ENCODE measurements around the gene SLC16A6. TPM values are rescaled to one million over a fixed set of nuclear protein-coding genes. Genes with fewer than 3 reads are reported as not detected.
"Not testable (repeated sequence)": the region's sequence is repeated elsewhere in the genome, so short reads cannot be mapped to it uniquely, and the experiment has no call there.

Gene SLC16A6
- total RNA-seq, 2 experiments from 2014 or later: 5.9 to 6.0 TPM

DNA sequence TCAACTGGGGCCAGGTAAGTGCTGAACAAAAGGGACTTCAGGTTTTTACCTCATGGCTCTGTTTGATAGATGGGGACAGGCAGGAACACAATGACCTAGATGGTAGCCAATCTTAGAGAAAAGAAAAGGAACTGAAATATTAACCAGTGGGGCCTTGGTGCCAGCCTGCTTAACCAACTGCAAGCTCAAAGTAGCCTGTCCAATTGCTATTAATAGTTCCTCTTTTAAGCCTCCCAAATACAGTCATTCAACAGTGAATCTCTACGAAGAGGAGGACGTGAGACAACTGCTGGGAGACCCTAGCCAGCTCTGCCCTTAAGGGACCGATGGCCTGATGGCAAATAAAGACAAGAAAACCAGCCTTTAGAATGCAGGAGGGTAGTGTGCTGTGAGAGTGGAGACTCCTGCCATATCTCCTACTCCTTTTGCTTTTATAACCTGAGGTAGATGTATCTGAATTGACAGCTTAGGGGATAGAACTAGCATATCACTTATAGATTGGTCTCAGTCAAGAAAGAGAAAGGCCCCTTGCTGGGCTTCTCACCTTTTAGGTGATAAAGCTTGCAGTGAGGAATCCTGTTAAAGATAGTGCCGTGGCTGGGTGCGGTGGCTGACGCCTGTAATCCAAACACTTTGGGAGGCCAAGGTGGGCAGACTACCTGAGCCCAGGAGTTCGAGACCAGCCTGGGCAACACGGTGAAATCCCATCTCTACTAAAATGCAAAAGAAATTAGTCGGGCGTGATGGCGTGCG lies 28.7 kb upstream of the SLC16A6 start:
- Mint-ChIP-seq H3K36me3 (peaks cover 1% of the 10 kb centered on the region), H3K4me3 (no peak overlapping the region), H3K4me1 (peaks cover 27% of the 10 kb centered on the region), H3K9me3 (no peaks in the 10 kb centered on the region), H3K27ac (no peak overlapping the region), H3K27me3 (no peaks in the 10 kb centered on the region)
- DNase-seq: no peak

DNA sequence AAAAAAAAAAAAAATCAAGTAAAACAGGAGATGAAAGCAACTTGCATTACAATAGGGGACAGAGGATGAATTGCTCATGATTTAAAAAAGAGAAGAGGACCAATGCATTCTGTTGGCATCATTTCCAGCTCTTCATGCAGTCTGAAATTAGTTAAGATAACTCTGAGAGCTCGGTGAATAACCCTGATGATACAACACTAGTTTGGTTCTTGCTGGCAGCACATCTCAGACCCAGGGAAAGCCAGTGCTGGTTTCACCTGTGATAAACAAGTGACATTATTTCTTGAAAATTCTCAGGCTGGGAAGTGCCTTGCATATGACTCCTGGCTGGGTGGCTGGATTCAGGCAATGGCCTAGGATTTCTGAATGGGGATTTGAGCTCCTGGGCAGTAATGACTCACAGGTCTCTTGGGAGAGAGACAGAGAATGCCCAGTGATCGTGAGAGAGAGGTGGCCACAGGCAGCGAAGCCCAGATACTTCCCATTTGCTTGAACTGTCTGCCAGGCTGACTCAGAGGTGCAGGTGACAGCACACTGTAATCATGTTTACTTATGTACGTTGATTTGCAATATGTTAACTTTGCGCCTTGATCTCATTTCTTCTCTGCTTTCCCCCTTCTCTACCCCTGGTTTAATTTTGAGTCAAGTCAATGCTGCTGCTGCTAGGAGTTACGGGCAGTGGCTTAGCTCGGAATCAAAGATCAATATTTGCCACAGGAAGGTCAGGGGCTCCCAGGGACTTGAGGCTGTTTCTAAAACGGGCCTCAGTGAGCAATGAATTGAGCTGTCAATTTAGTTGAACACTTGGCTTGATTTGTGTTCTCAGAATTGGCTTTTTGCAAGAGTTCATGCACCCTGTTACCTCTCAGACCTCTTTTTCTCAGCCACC lies 27.4 kb upstream of the SLC16A6 start:
- Mint-ChIP-seq H3K4me1 (peaks cover 28% of the 10 kb centered on the region), H3K4me3 (no peak overlapping the region), H3K9me3 (no peaks in the 10 kb centered on the region)

DNA sequence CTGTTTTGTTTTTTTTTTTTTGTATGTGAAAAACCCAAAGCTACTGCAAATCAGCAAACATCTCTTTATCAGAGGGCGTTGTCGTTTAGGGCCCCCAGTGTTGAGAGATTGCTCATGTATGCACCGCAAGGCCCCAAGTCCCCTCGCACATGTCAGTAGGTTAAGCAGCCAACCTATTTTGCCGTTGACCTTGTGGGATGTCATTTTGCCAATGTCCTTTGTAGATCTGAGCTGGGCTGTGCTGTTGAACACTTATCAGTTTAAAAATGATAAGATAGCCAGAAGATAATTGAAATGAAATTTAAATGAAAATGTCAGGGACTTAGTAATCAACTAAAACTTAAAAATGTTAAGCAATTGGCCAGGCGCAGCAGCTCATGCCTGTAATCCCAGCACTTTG lies 26.5 kb upstream of the SLC16A6 start:
- Mint-ChIP-seq H3K4me1 (peaks cover 34% of the 10 kb centered on the region), H3K9me3 (no peaks in the 10 kb centered on the region), H3K27ac (no peak overlapping the region), H3K4me3 (no peak overlapping the region), H3K27me3 (no peaks in the 10 kb centered on the region), H3K36me3 (peaks cover 1% of the 10 kb centered on the region)
- no peak for DNase-seq

More for the DNA sequence above, 27.4 kb upstream of the SLC16A6 start:
- H3K36me3 Mint-ChIP-seq: peaks cover 1% of the 10 kb centered on the region
- H3K27me3 Mint-ChIP-seq: no peaks in the 10 kb centered on the region
- H3K27ac Mint-ChIP-seq: no peak overlapping the region
- no peak for DNase-seq

DNA sequence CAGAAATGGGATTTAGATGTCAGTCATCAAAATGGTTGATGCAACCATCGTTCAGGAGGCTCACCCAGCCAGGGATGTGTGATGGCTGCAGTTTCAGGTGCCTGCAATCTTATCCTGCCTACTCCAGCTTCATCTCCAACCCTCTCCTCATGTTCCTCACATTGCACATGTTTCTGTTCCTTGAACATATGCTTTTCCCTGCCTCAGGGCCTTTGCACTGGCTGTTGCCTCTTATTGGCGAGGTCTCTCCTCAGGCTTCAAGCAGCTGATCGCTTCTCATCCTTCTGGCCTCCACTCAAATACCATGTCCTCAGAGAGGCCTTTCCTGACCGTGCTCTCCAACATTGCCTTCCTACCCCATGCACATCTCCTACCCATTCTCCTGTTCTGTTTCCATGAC lies 25.0 kb upstream of the SLC16A6 start:
- Mint-ChIP-seq H3K4me1 (peaks cover 38% of the 10 kb centered on the region), H3K27ac (no peak overlapping the region), H3K27me3 (no peaks in the 10 kb centered on the region), H3K36me3 (peaks cover 1% of the 10 kb centered on the region), H3K4me3 (no peak overlapping the region), H3K9me3 (no peaks in the 10 kb centered on the region)
- DNase-seq: no peak

DNA sequence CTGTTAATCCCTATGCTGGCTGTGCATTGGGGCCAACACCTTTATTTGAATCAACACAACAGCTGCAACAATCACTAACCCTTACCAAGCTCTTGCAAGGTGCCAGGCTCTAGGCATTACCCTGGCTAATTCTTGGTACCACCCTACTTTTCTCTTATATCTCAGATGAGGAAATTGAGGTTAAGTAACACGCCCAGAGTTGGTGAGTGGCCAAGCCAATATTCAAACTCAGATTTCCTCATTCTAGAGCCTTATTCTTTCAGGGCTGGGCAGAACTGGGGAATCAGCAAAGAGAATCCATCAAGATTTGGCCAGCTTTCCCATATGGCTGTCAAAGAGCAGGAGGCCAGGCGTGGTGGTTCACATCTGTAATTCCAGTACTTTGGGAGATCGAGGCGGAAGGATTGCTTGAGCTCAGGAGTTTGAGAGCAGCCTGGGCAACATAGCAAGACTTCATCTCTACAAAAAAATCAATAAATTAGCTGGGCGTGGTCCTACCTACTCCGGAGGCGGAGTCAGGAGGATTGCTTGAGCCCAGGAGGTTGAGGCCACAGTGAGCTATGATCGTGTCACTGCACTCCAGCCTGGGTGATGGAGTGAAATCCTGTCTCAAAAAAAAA lies 24.1 kb upstream of the SLC16A6 start:
- H3K9me3 Mint-ChIP-seq: no peaks in the 10 kb centered on the region
- H3K4me1 Mint-ChIP-seq: peaks cover 47% of the 10 kb centered on the region
- H3K36me3 Mint-ChIP-seq: peaks cover 2% of the 10 kb centered on the region
- DNase-seq: no peak
- H3K4me3 Mint-ChIP-seq: no peak overlapping the region
- H3K27ac Mint-ChIP-seq: no peak overlapping the region
- no peaks in the 10 kb centered on the region for H3K27me3 Mint-ChIP-seq

DNA sequence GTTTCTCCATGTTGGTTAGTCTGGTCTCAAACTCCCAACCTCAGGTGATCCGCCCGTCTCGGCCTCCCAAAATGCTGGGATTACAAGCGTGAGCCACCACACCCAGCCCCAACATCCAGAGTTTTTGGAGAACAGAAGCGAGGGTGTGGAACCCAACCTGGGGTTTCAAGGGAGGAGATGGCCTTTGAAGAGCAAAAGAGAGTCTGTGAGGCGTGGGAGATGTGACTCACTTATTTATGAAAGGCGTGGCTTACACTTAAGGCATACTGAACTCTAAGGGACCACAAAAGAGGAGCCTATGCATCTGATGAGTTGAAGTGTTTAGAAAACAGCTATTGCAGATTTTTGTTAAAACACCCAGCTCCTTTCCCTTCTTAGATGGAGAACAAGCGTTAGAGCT lies 19.2 kb upstream of the SLC16A6 start:
- no peak overlapping the region for H3K27ac Mint-ChIP-seq
- H3K4me3 Mint-ChIP-seq: no peak overlapping the region
- peak; percentile 31 for DNase-seq
- H3K27me3 Mint-ChIP-seq: no peaks in the 10 kb centered on the region
- peaks cover 35% of the 10 kb centered on the region for H3K4me1 Mint-ChIP-seq
- peaks cover 9% of the 10 kb centered on the region for H3K36me3 Mint-ChIP-seq
- no peaks in the 10 kb centered on the region for H3K9me3 Mint-ChIP-seq

DNA sequence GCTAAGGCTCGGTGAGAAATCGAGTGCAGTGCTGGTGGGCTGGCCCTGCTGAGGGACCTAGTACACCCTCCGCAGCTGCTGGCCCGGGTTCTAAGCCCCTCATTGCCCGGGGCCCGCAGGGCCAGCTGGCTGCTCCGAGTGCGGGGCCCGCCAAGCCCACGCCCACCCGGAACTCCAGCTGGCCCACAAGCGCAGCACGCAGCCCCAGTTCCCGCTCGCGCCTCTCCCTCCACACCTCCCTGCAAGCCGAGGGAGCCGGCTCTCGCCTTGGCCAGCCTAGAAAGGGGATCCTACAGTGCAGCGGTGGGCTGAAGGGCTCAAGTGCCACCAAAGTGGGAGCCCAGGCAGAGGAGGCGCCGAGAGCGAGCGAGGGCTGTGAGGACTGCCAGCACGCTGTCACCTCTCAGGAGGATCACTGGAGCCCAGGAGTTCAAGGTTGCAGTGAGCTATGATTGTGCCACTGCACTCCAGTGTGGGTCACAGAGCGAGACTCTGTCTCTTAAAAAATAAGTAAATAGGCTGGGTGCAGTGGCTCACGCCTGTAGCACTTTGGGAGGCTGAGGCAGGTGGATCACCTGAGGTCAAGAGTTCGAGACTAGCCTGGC lies 18.2 kb upstream of the SLC16A6 start:
- H3K36me3 Mint-ChIP-seq, H3K9me3 Mint-ChIP-seq, H3K27ac Mint-ChIP-seq, H3K27me3 Mint-ChIP-seq, DNase-seq, H3K4me3 Mint-ChIP-seq: not testable (repeated sequence)
- peaks cover 31% of the 10 kb centered on the region for H3K4me1 Mint-ChIP-seq

DNA sequence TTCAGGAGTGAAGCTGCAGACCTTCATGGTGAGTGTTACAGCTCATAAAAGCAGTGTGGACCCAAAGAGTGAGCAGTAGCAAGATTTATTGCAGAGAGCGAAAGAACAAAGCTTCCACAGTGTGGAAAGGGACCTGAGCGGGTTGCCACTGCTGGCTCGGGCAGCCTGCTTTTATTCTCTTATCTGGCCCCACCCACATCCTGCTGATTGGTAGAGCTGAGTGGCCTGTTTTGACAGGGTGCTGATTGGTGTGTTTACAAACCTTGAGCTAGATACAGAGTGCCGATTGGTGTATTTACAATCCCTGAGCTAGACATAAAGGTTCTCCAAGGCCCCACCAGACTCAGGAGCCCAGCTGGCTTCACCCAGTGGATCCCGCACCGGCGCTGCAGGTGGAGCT lies 17.6 kb upstream of the SLC16A6 start:
- H3K9me3 Mint-ChIP-seq, H3K27me3 Mint-ChIP-seq, H3K36me3 Mint-ChIP-seq, DNase-seq, H3K4me3 Mint-ChIP-seq, H3K27ac Mint-ChIP-seq: not testable (repeated sequence)
- peaks cover 26% of the 10 kb centered on the region for H3K4me1 Mint-ChIP-seq

DNA sequence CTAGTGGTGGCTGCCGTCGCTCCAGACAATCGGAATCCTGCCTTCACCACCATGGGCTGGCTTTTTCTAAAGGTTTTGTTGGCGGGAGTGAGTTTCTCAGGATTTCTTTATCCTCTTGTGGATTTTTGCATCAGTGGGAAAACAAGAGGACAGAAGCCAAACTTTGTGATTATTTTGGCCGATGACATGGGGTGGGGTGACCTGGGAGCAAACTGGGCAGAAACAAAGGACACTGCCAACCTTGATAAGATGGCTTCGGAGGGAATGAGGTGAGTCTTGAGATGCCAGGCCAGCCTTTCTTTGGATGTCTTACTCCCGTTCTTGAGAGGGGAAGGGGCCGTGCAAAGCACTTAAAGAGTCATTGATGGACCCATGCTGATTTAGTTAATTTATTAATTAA lies 16.5 kb upstream of the SLC16A6 start:
- H3K4me3 Mint-ChIP-seq: no peak overlapping the region
- H3K9me3 Mint-ChIP-seq: no peaks in the 10 kb centered on the region
- peaks cover 23% of the 10 kb centered on the region for H3K4me1 Mint-ChIP-seq
- no peaks in the 10 kb centered on the region for H3K27me3 Mint-ChIP-seq
- H3K27ac Mint-ChIP-seq: no peak overlapping the region
- DNase-seq: no peak
- H3K36me3 Mint-ChIP-seq: peaks cover 9% of the 10 kb centered on the region

DNA sequence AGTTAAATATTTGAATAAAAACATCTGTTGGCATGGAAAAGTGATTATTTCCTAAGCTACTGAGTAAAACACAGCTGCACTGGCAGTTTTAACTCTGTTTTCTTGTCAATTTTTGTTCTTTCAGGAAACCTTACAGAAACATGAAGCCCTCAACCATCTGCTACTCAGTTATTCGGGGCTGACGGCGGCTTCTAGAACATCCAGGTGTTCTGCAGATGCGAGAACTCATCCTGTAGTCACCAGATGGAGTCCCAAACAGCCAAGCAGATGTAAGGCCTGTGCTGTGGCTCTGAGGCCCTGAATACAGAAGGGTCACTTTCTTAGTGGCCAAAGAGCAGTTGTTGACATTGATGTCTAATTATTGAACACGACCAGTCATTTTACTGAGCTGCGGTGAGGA lies 15.9 kb upstream of the SLC16A6 start:
- DNase-seq: no peak
- Mint-ChIP-seq H3K27me3 (no peaks in the 10 kb centered on the region), H3K27ac (no peak overlapping the region), H3K36me3 (peaks cover 9% of the 10 kb centered on the region), H3K4me3 (no peak overlapping the region), H3K9me3 (no peaks in the 10 kb centered on the region), H3K4me1 (peaks cover 25% of the 10 kb centered on the region)

DNA sequence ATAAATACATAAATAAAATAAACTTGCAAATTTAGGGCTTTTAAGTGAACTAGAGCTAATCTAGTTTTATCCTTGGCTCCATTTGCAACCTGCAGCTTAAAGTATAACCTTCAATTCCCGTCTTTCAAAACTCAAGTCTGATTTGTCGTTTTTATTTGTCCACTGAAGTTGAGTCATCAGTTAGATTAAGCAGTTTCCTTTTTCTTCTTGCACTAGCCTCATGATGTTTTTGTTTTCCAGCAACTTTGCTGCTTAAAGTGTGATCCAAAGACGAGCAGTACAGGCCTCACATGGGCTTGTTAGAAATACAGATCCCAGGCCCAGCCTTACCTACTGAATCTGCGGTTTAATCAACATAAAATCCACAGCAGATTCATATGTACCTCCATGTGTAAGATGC lies 14.2 kb upstream of the SLC16A6 start:
- Mint-ChIP-seq H3K4me3 (no peak overlapping the region), H3K27me3 (no peaks in the 10 kb centered on the region), H3K27ac (no peak overlapping the region), H3K36me3 (peaks cover 9% of the 10 kb centered on the region), H3K4me1 (peaks cover 18% of the 10 kb centered on the region), H3K9me3 (no peaks in the 10 kb centered on the region)
- no peak for DNase-seq

DNA sequence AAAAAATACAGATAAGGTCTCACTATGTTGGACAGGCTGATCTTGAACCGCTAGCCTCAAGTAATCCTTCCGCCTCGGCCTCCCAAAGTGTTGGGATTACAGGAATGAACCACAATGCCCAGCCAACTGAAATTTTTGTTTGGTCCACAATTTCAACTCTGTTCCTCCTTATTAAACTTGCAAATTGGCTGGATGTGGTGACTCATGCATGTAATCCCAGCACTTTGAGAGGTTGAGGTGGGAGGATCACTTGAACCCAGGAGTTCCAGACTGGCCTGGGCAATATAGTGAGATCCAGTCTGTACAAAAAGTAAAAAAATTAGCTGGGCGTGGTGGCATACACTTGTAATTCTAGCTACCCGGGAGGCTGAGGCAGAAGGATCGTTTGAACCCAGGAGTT lies 13.8 kb upstream of the SLC16A6 start:
- no peaks in the 10 kb centered on the region for H3K27me3 Mint-ChIP-seq
- H3K9me3 Mint-ChIP-seq: no peaks in the 10 kb centered on the region
- H3K27ac Mint-ChIP-seq: no peak overlapping the region

DNA sequence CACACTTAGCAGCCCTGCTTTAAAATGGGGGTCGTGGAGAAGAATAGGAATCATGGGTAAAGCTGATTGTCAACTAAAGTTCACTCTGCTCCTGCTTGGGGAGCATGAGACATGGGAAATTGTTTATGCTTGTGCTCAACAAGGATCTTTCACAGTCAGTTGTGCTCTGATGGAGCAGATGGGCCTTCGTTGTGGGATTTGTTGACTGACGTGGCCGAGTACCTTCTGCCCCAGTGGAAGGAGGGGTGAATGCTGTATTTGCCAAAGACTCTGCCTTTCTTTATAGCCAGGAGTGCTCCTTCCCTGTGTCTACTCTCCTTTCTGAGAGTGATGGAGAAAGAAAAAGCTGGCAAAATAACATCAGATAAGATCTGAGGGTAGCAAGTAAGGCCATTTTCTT lies 11.7 kb upstream of the SLC16A6 start:
- Mint-ChIP-seq H3K4me3 (no peak overlapping the region), H3K36me3 (peaks cover 4% of the 10 kb centered on the region), H3K27ac (no peak overlapping the region), H3K27me3 (no peaks in the 10 kb centered on the region), H3K9me3 (no peaks in the 10 kb centered on the region), H3K4me1 (peaks cover 18% of the 10 kb centered on the region)
- DNase-seq: no peak

More for the DNA sequence above, 13.8 kb upstream of the SLC16A6 start:
- H3K4me3 Mint-ChIP-seq: no peak overlapping the region
- peaks cover 7% of the 10 kb centered on the region for H3K36me3 Mint-ChIP-seq
- H3K4me1 Mint-ChIP-seq: peaks cover 13% of the 10 kb centered on the region
- no peak for DNase-seq

DNA sequence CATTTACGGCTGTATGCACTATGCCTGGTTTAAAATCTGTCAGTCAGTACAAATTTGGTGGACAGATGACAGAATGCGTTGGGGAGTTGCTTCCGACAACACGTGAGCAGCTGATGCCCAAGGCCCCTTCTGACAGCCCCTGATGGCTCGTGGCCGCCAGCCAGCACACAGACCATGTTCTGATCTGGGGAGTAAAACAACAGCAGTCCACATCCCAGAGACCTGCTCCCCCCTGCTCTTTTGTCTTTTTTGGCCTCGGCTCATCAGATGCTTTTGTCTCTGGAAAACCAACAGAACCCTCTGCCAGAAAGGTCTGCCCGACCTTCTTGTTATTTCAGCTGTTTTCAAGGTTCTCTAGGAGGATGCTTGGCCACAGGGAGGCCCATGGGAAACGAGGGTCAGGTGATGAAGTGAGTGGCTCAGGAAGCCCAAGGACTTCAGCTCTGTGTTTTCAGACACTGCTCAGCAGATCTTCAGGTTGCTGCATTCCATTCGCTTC lies 11.2 kb upstream of the SLC16A6 start:
- DNase-seq: no peak
- Mint-ChIP-seq H3K9me3 (no peaks in the 10 kb centered on the region), H3K27ac (no peak overlapping the region), H3K27me3 (no peaks in the 10 kb centered on the region), H3K4me3 (no peak overlapping the region), H3K36me3 (peaks cover 7% of the 10 kb centered on the region), H3K4me1 (peaks cover 22% of the 10 kb centered on the region)

DNA sequence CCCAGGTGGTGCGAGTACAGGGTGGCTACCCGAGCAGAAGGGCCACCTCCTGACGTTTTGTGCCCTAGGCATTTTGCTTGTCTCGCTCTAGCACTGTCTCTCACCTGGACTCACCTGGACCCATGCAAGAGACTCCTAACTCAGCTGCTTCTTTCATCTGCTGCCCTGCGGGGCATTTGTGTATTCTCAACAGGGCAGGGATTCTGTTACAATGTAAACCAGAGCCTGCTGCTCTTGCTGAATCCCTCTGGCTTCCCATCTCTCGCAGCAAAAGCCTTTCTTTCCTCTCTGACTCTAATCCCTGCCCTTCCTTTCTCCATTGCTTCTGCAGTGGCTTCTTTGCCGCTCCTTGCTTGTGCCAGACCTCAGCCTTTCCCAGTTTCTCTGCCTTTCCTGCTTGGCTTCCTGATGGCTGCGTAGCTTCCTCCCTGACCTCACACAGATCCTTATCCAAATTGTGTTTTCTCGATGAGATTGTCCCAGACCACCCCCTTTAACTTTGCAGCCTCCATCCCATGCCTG lies 10.6 kb upstream of the SLC16A6 start:
- Mint-ChIP-seq H3K27ac (no peak overlapping the region), H3K4me1 (peaks cover 29% of the 10 kb centered on the region)

More for the DNA sequence above, 10.6 kb upstream of the SLC16A6 start:
- DNase-seq: no peak
- H3K4me3 Mint-ChIP-seq: no peak overlapping the region
- no peaks in the 10 kb centered on the region for H3K9me3 Mint-ChIP-seq
- H3K27me3 Mint-ChIP-seq: no peaks in the 10 kb centered on the region
- peaks cover 5% of the 10 kb centered on the region for H3K36me3 Mint-ChIP-seq
